Astrocyte (in vitro differentiated cells and primary cell): ENCODE data around the gene FAM200C.

Experiments used
- CTCF ChIP-seq: IDR thresholded peaks from 2 replicates; pipeline ENCODE4 v1.5.1; 2011; ENCODE audit warnings: low read depth, mild to moderate bottlenecking, inconsistent platforms, low read length, moderate library complexity; ENCODE audit not compliant: insufficient read depth
- EZH2 ChIP-seq: IDR thresholded peaks from 2 replicates; pipeline ENCODE4 v1.6.1; 2012; ENCODE audit warnings: mild to moderate bottlenecking, low read length, inconsistent platforms; ENCODE audit not compliant: insufficient read depth

GRCh38 chr5:160399402-160400353 is at the start of gene FAM200C:
- no peak for TF ChIP-seq CTCF
- TF ChIP-seq EZH2: no peak
